Psoas muscle (tissue), 8 donors: ENCODE measurements around the gene ZNF773. TPM values are rescaled to one million over a fixed set of nuclear protein-coding genes. Genes with fewer than 3 reads are reported as not detected.
"Not testable (repeated sequence)": the region's sequence is repeated elsewhere in the genome, so short reads cannot be mapped to it uniquely, and the experiment has no call there.

Experiments
- ATAC-seq, 4 donors: fragments of 200-7000 bp; cut with Tn5 transposase; one replicate each; pipeline ENCODE4 v1.9.1; 2020; ENCODE audit warnings: moderate library complexity in 3 of 4, mild to moderate bottlenecking in 2 of 4
- DNase-seq, 2 donors: peaks; one replicate each; pipeline ENCODE4 v3.0.0-alpha.2; 2020
- H3K27ac ChIP-seq: fragments of 200-600 bp; one replicate; pipeline ENCODE4 v1.8.0; 2022
- H3K27me3 ChIP-seq, 3 donors: fragments of 200-600 bp in 1 of 3; one replicate each; pipeline versions ENCODE4 v1.6.1 to v1.8.0; 2013 to 2022; ENCODE audit warnings: low read length in 2 of 3, mild to moderate bottlenecking in 2 of 3, moderate library complexity in 1 of 3; ENCODE audit not compliant: insufficient read depth in 3 of 3
- H3K36me3 ChIP-seq, 2 donors: fragments of 200-600 bp in 1 of 2; one replicate each; pipeline versions ENCODE4 v1.6.1 to v1.8.0; 2013 to 2022; ENCODE audit warnings: low read depth in 1 of 2, mild to moderate bottlenecking in 1 of 2, moderate library complexity in 1 of 2; ENCODE audit not compliant: insufficient read depth in 1 of 2
- H3K4me1 ChIP-seq: fragments of 200-600 bp; one replicate; pipeline ENCODE4 v1.8.0; 2022
- H3K4me3 ChIP-seq: fragments of 200-600 bp; one replicate; pipeline ENCODE4 v1.8.0; 2022; ENCODE audit warnings: mild to moderate bottlenecking
- H3K9me3 ChIP-seq: fragments of 200-600 bp; one replicate; pipeline ENCODE4 v1.8.0; 2022
- CTCF ChIP-seq: fragments of 200-600 bp; IDR thresholded peaks from one replicate; pipeline ENCODE4 v1.8.0; 2022; ENCODE audit warnings: antibody characterized with exemption
- WGBS, 3 donors: extraction: QIAGEN DNeasy Blood & Tissue Kit; methylation state at CpG; one replicate each; pipeline versions ENCODE4 v1.1.6 to v1.1.7; 2013; 5-methylcytosine and 5-hydroxymethylcytosine counted together
- intact Hi-C, 2 donors: fragments of 100-400 bp; cut with DNase I; formaldehyde crosslinking; loops; one replicate each; pipeline versions ENCODE4 v1.11.0 to v1.14.2; 2022
- polyA plus RNA-seq, 3 donors: library from polyadenylated mRNA; stranded (reverse); fragments of 200-250 nt; gene quantifications; one replicate each; pipeline ENCODE4 v1.2.3, GENCODE V29; 2013
- total RNA-seq, 4 donors: library from RNA; stranded (reverse); fragmentation: NEBNext Ultra II Directional in 2 of 4; extraction: Animal tissue kit (Norgen Biotek cat#: 25700) in 2 of 4; gene quantifications; one replicate each; pipeline versions ENCODE4 v1.2.1 to v1.2.4, GENCODE V29; 2021 to 2023
- donor health status: healthy with polysubstance abuse.
- donor health status: DM: no; HTN: no; CAD: no; lungs with moderate emphysema.
- donor health status: Bipolar disorder and iron deficiency.
- donor health status: healthy.
- donor health status: DM: yes; HTN: yes; CAD: no.
- donor health status: DM: no; HTN: no; CAD: no.
- donor health status: DM: no; HTN: no; CAD: no.
- donor health status: DM: yes; HTN: yes; CAD: no.

Gene ZNF773
- total and polyA plus RNA-seq, 7 donors, result 2.3 to 7.5 (median 4.3) TPM

- WGBS, 3 donors, result 60 to 83% (median 83%) methylated on average over 4 of the region's 4 CpGs
- DNase-seq (no peak), ATAC-seq (no peak)
- Histone ChIP-seq H3K27me3 (no peaks in the 10 kb centered on the region), H3K36me3 (peaks cover 12 to 41% of the 10 kb centered on the region in 2 donors), H3K9me3 (peaks cover 17% of the 10 kb centered on the region), H3K27ac (no peak overlapping the region), H3K4me3 (no peak overlapping the region), H3K4me1 (no peaks in the 10 kb centered on the region)
- no peak for TF ChIP-seq CTCF
- intact Hi-C loops, result no loop called here
Measured at GRCh38 chr19:57506163-57506562, 6.4 kb downstream of the ZNF773 start.

GRCh38 chr19:57511484-57511883, 11.7 kb downstream of the ZNF773 start:
- Histone ChIP-seq H3K9me3 (peaks cover 34% of the 10 kb centered on the region), H3K4me3 (no peak overlapping the region), H3K27me3 (no peaks in the 10 kb centered on the region), H3K36me3 (peaks cover 22 to 47% of the 10 kb centered on the region in 2 donors), H3K27ac (no peak overlapping the region), H3K4me1 (no peaks in the 10 kb centered on the region)
- TF ChIP-seq CTCF, result no peak
- ATAC-seq (no peak), DNase-seq (no peak)
- intact Hi-C loops, result no loop called here

DNA sequence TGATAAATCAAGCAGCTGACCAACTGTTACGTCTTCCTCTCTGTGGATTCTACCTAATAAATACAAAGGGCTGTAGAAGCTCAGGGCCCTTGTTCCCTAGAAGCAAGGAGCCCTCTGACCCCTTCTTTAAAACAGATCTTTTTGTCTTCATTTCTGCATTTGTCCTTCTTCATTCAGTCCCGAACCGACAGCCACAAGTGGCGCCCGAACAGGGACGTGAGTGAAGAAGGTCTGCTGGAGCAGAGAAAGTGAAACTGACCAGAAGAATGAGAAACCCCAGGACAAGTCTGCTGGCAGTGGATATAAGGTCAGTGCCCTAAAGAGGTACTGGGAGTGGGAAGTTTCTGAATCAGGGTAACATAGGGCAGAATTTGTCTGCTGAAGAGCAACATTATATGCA, 13.1 kb downstream of the ZNF773 start:
- H3K9me3 ChIP-seq, result peaks cover 40% of the 10 kb centered on the region
- no peak for ATAC-seq
- no peak overlapping the region for H3K4me3 ChIP-seq

DNA sequence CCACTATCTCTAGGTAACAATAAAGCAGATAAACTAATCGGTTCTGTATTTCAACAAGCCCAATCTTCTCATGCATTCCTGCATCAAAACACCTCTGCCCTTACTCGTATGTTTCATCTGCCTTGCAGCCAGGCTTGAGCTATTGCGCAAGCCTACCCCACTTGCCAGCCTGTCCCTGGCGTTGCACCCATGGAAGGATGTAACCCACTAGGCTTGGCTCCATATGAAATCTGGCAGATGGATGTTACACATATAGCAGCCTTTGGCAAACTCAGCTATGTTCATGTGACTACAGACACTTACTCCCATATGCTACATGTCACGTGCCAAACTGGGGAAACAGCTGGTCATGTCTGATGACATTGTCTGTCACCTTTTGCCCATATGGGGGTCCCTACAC, 15.5 kb downstream of the ZNF773 start:
- intact Hi-C loops, result no loop called here
- TF ChIP-seq CTCF, result no peak

More for the DNA sequence above, 13.1 kb downstream of the ZNF773 start:
- intact Hi-C loops, result no loop called here
- H3K27ac ChIP-seq, result no peak overlapping the region
- no peaks in the 10 kb centered on the region for H3K27me3 ChIP-seq
- WGBS, 3 donors, result 93 to 97% (median 95%) methylated on average over 6 of the region's 6 CpGs
- H3K4me1 ChIP-seq, result no peaks in the 10 kb centered on the region
- TF ChIP-seq CTCF, result no peak
- H3K36me3 ChIP-seq, result peaks cover 19 to 44% of the 10 kb centered on the region in 2 donors
- no peak for DNase-seq

GRCh38 chr19:57518021-57518420, 18.3 kb downstream of the ZNF773 start:
- H3K27ac ChIP-seq, H3K27me3 ChIP-seq, ATAC-seq, intact Hi-C loops, H3K4me3 ChIP-seq, H3K4me1 ChIP-seq, H3K9me3 ChIP-seq, DNase-seq: not testable (repeated sequence)
- peaks cover 19 to 35% of the 10 kb centered on the region in 2 donors for H3K36me3 ChIP-seq
- WGBS, 3 donors, result 84 to 89% (median 86%) methylated on average over 4 of the region's 4 CpGs

More for the DNA sequence above, 15.5 kb downstream of the ZNF773 start:
- DNase-seq, result no peak
- Histone ChIP-seq H3K27me3 (no peaks in the 10 kb centered on the region), H3K9me3 (peaks cover 28% of the 10 kb centered on the region), H3K27ac (no peak overlapping the region), H3K4me3 (no peak overlapping the region), H3K4me1 (no peaks in the 10 kb centered on the region), H3K36me3 (peaks cover 19 to 40% of the 10 kb centered on the region in 2 donors)
- WGBS, 3 donors, result 68 to 83% (median 80%) methylated on average over 5 of the region's 5 CpGs
- no peak for ATAC-seq
